Cardiac muscle cell (in vitro differentiated cells and primary cell): ENCODE results near the gene CNIH3. TPM values are rescaled to one million over a fixed set of nuclear protein-coding genes. Genes with fewer than 3 reads are reported as not detected.
A peak's percentile ranks its signal among the peaks of the same experiment; 100 is the strongest.

Source experiments
- DNase-seq, 2 donors: peaks; one replicate each; pipeline versions ENCODE4 v3.0.0 to v3.0.0-alpha.2; 2010 to 2017; ENCODE audit warnings: low read depth in 1 of 2, low spot score in 1 of 2
- H3K27ac ChIP-seq: fragments of 200-600 bp; sonication (generic); 2 replicates; pipeline ENCODE4 v1.5.1; 2016
- H3K27me3 ChIP-seq: fragments of 200-600 bp; sonication (generic); 2 replicates; pipeline ENCODE4 v1.6.0; 2016; ENCODE audit warnings: control low read depth
- H3K36me3 ChIP-seq: fragments of 200-600 bp; sonication (generic); 2 replicates; pipeline ENCODE4 v1.5.1; 2016; ENCODE audit warnings: control low read depth
- H3K4me1 ChIP-seq: fragments of 200-600 bp; sonication (generic); 2 replicates; pipeline ENCODE4 v1.8.1; 2017; ENCODE audit warnings: low read depth, mild to moderate bottlenecking, mixed run types
- H3K4me3 ChIP-seq: fragments of 200-600 bp; sonication (generic); 2 replicates; pipeline ENCODE4 v1.5.1; 2016; ENCODE audit warnings: mild to moderate bottlenecking
- H3K9me3 ChIP-seq: fragments of 200-600 bp; sonication (generic); 2 replicates; pipeline ENCODE4 v1.5.1; 2017; ENCODE audit warnings: low read depth, mild to moderate bottlenecking, control low read depth
- polyA plus RNA-seq: library from polyadenylated mRNA; unstranded; fragments of >200 nt; fragmentation: Nextera tagmentation; extraction: Ambion mirVana; gene quantifications from 2 replicates; pipeline ENCODE4 v1.2.1, GENCODE V29; 2016
- total RNA-seq: library from RNA; depleted of rRNA; stranded (reverse); fragments of >200 nt; gene quantifications from 2 replicates; pipeline ENCODE4 v1.2.3, GENCODE V29; 2016
- TF ChIP-seq, protein P1 (sequence below): IDR thresholded peaks from 2 replicates; pipeline ENCODE4 v1.5.1; 2012; ENCODE audit warnings: low read depth, mild to moderate bottlenecking, low read length

Gene CNIH3
- total and polyA plus RNA-seq, 2 experiments from 2014 or later = 3.2 to 4.2 TPM

GRCh38 chr1:224623310-224623714, 7.2 kb downstream of the CNIH3 start:
- TF ChIP-seq, protein P1, sequence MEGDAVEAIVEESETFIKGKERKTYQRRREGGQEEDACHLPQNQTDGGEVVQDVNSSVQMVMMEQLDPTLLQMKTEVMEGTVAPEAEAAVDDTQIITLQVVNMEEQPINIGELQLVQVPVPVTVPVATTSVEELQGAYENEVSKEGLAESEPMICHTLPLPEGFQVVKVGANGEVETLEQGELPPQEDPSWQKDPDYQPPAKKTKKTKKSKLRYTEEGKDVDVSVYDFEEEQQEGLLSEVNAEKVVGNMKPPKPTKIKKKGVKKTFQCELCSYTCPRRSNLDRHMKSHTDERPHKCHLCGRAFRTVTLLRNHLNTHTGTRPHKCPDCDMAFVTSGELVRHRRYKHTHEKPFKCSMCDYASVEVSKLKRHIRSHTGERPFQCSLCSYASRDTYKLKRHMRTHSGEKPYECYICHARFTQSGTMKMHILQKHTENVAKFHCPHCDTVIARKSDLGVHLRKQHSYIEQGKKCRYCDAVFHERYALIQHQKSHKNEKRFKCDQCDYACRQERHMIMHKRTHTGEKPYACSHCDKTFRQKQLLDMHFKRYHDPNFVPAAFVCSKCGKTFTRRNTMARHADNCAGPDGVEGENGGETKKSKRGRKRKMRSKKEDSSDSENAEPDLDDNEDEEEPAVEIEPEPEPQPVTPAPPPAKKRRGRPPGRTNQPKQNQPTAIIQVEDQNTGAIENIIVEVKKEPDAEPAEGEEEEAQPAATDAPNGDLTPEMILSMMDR = no peak
- peaks cover 6% of the 10 kb centered on the region for H3K4me1 ChIP-seq
- no peak overlapping the region for H3K4me3 ChIP-seq
- peaks cover 31% of the 10 kb centered on the region for H3K27me3 ChIP-seq
- H3K36me3 ChIP-seq = no peaks in the 10 kb centered on the region
- H3K27ac ChIP-seq = no peak overlapping the region
- DNase-seq = peak in 1 of 2 donors; percentile 29
- no peaks in the 10 kb centered on the region for H3K9me3 ChIP-seq

- no peaks in the 10 kb centered on the region for H3K9me3 ChIP-seq
- no peaks in the 10 kb centered on the region for H3K36me3 ChIP-seq
- H3K27ac ChIP-seq = no peak overlapping the region
- TF ChIP-seq, protein P1 = no peak
- H3K4me1 ChIP-seq = peaks cover 1% of the 10 kb centered on the region
- H3K27me3 ChIP-seq = peaks cover 26% of the 10 kb centered on the region
- H3K4me3 ChIP-seq = no peak overlapping the region
- DNase-seq = peak in 1 of 2 donors; percentile 89
Observed at GRCh38 chr1:224623743-224624333, 7.7 kb downstream of the CNIH3 start.

- no peaks in the 10 kb centered on the region for H3K4me1 ChIP-seq
- no peak for DNase-seq
- no peaks in the 10 kb centered on the region for H3K9me3 ChIP-seq
- no peak overlapping the region for H3K27ac ChIP-seq
- H3K27me3 ChIP-seq = peaks cover 20% of the 10 kb centered on the region
- no peak overlapping the region for H3K4me3 ChIP-seq
- no peaks in the 10 kb centered on the region for H3K36me3 ChIP-seq
- TF ChIP-seq, protein P1 = no peak
Observed at GRCh38 chr1:224624432-224624831, 8.3 kb downstream of the CNIH3 start.

- Histone ChIP-seq H3K27me3 (peaks cover 4% of the 10 kb centered on the region), H3K27ac (no peak overlapping the region), H3K9me3 (no peaks in the 10 kb centered on the region), H3K4me3 (no peak overlapping the region), H3K36me3 (no peaks in the 10 kb centered on the region), H3K4me1 (no peaks in the 10 kb centered on the region)
- peak in 1 of 2 donors; percentile 84 for DNase-seq
- TF ChIP-seq, protein P1 = no peak
Observed at GRCh38 chr1:224626042-224626441, 9.9 kb downstream of the CNIH3 start.

DNA sequence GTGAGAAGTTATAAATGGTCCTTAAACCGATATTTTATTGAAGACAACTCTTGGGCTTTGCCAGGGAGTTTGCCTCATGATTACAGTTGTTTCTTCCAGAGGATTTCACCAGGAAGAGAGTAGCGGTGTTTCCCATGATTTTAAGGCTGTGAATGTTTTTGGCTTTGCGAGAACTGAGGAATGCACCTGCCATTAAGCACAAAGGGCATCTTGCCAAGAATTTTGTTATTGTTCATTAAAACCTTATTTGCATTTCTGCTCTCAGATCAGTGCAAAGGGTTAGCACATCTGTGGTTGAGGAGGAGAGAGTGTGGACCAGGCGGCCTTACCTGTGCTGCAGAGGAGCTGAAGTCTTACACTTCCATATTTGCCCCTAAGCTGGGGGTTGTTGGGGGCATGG, 13.8 kb downstream of the CNIH3 start:
- Histone ChIP-seq H3K9me3 (no peaks in the 10 kb centered on the region), H3K36me3 (no peaks in the 10 kb centered on the region), H3K27me3 (no peaks in the 10 kb centered on the region), H3K4me3 (no peak overlapping the region), H3K27ac (no peak overlapping the region), H3K4me1 (peaks cover 4% of the 10 kb centered on the region)
- no peak for DNase-seq
- TF ChIP-seq, protein P1 = no peak
